HEK293T (cell line): Measurements from ENCODE around the gene LTA4H.
A peak's percentile ranks its signal among the peaks of the same experiment; 100 is the strongest.

ENCODE experiments used
- CTCF ChIA-PET: fragments of 350-600 bp; formaldehyde crosslinking; extraction: SDS; loops from one replicate; lab custom pipeline; 2021; ENCODE audit warnings: antibody characterized with exemption, inconsistent platforms; lab: Yijun Ruan, JAX
- POLR2A ChIA-PET: fragments of 350-600 bp; formaldehyde crosslinking; extraction: SDS; loops from one replicate; lab custom pipeline; 2020; ENCODE audit warnings: antibody characterized with exemption, inconsistent platforms; lab: Yijun Ruan, JAX
- DNase-seq: peaks from one replicate; pipeline ENCODE4 v3.0.0; 2012; ENCODE audit warnings: mixed read lengths; ENCODE audit errors: extremely low spot score
- ARNT ChIP-seq: fragments of 450-650 bp; IDR thresholded peaks from 2 replicates; pipeline ENCODE4 v1.6.1; 2017; ENCODE audit warnings: mild to moderate bottlenecking
- BHLHE40 ChIP-seq: fragments of 450-650 bp; IDR thresholded peaks from 2 replicates; pipeline ENCODE4 v1.6.1; 2016; ENCODE audit warnings: mild to moderate bottlenecking, moderate library complexity, borderline replicate concordance
- CTBP1 ChIP-seq: fragments of 450-650 bp; IDR thresholded peaks from 2 replicates; pipeline ENCODE4 v1.6.1; 2016; ENCODE audit warnings: borderline replicate concordance
- ELF4 ChIP-seq: fragments of 450-650 bp; IDR thresholded peaks from 2 replicates; pipeline ENCODE4 v1.6.1; 2017; ENCODE audit warnings: antibody characterized with exemption
- FOXA1 ChIP-seq: fragments of 450-650 bp; IDR thresholded peaks from 2 replicates; pipeline ENCODE4 v1.6.1; 2016; ENCODE audit warnings: mild to moderate bottlenecking
- FOXK2 ChIP-seq: fragments of 450-650 bp; IDR thresholded peaks from 2 replicates; pipeline ENCODE4 v1.6.1; 2016; ENCODE audit warnings: mild to moderate bottlenecking
- FOXM1 ChIP-seq: fragments of 450-650 bp; IDR thresholded peaks from 2 replicates; pipeline ENCODE4 v1.6.1; 2017; ENCODE audit warnings: mild to moderate bottlenecking, borderline replicate concordance
- HDGF ChIP-seq: fragments of 450-650 bp; IDR thresholded peaks from 2 replicates; pipeline ENCODE4 v1.6.1; 2017; ENCODE audit warnings: antibody characterized with exemption, borderline replicate concordance
- L3MBTL2 ChIP-seq: fragments of 450-650 bp; conservative IDR thresholded peaks from 2 replicates; pipeline ENCODE4 v1.6.1; 2016; ENCODE audit warnings: mild to moderate bottlenecking
- LEF1 ChIP-seq: fragments of 450-650 bp; IDR thresholded peaks from 2 replicates; pipeline ENCODE4 v1.6.1; 2017; ENCODE audit warnings: mild to moderate bottlenecking, borderline replicate concordance
- NFRKB ChIP-seq: fragments of 450-650 bp; IDR thresholded peaks from 2 replicates; pipeline ENCODE4 v1.6.1; 2016; ENCODE audit warnings: mild to moderate bottlenecking, moderate library complexity
- PKNOX1 ChIP-seq: fragments of 450-650 bp; IDR thresholded peaks from 2 replicates; pipeline ENCODE4 v1.6.1; 2016
- SP1 ChIP-seq: fragments of 450-650 bp; IDR thresholded peaks from 2 replicates; pipeline ENCODE4 v1.6.1; 2017
- SUZ12 ChIP-seq: fragments of 450-650 bp; IDR thresholded peaks from 2 replicates; pipeline ENCODE4 v1.6.1; 2016; ENCODE audit warnings: mild to moderate bottlenecking
- TARDBP ChIP-seq: fragments of 450-650 bp; IDR thresholded peaks from 2 replicates; pipeline ENCODE4 v1.6.1; 2016
- ZNF384 ChIP-seq: fragments of 450-650 bp; IDR thresholded peaks from 2 replicates; pipeline ENCODE4 v1.6.1; 2016

The LTA4H gene

GRCh38 chr12:96006727-96007126 lies 28.7 kb downstream of the LTA4H start:
- TF ChIP-seq HDGF = no peak
- TF ChIP-seq ARNT = no peak
- no peak for TF ChIP-seq L3MBTL2
- no peak for DNase-seq
- CTCF ChIA-PET = interaction anchor here (0.9 kb wide), 1 partner anchor 496 kb away, joined by 3 read pairs; no protein-coding TSS in a partner anchor
- POLR2A ChIA-PET = interaction anchor here (0.9 kb wide), 1 partner anchor 29 kb away, joined by 3 read pairs; the partner anchor contains the start of gene LTA4H

- ChIA-PET POLR2A (no interaction called here), CTCF (interaction anchor here (1.5 kb wide), 1 partner anchor 88 kb away, joined by 4 read pairs; no protein-coding TSS in a partner anchor)
- no peak for DNase-seq
- no peak for TF ChIP-seq ZNF384
- no peak for TF ChIP-seq FOXA1
- no peak for TF ChIP-seq NFRKB
- TF ChIP-seq SP1 = no peak
- TF ChIP-seq SUZ12 = no peak
- TF ChIP-seq FOXK2 = no peak
- no peak for TF ChIP-seq FOXM1
- TF ChIP-seq TARDBP = no peak
- TF ChIP-seq CTBP1 = no peak
- TF ChIP-seq ARNT = no peak
- TF ChIP-seq ELF4 = no peak
- TF ChIP-seq L3MBTL2 = no peak
- TF ChIP-seq LEF1 = no peak
Observed at GRCh38 chr12:96000858-96001257, 34.5 kb downstream of the LTA4H start.

- no peak for DNase-seq
- POLR2A ChIA-PET = no interaction called here
- CTCF ChIA-PET = interaction anchor here (1.4 to 2.7 kb wide), 5 partner anchors 13 to 418 kb away, joined by 4 to 18 read pairs (median 5); no protein-coding TSS in a partner anchor
- TF ChIP-seq BHLHE40 (no peak), FOXK2 (no peak), SUZ12 (no peak), LEF1 (no peak), HDGF (no peak), CTBP1 (no peak), TARDBP (no peak)
Observed at GRCh38 chr12:95999484-95999883, 35.9 kb downstream of the LTA4H start.

- CTCF ChIA-PET = interaction anchor here (0.6 to 2.7 kb wide), 13 partner anchors 9 to 518 kb away, joined by 3 to 18 read pairs (median 4); no protein-coding TSS in a partner anchor
- peak; percentile 68 for DNase-seq
- no peak for TF ChIP-seq SUZ12
- no peak for TF ChIP-seq FOXA1
- TF ChIP-seq BHLHE40 = no peak
- no peak for TF ChIP-seq SP1
- TF ChIP-seq TARDBP = no peak
- TF ChIP-seq L3MBTL2 = no peak
- TF ChIP-seq NFRKB = no peak
- TF ChIP-seq ZNF384 = no peak
- no peak for TF ChIP-seq CTBP1
- no peak for TF ChIP-seq HDGF
- TF ChIP-seq FOXK2 = no peak
- no peak for TF ChIP-seq ARNT
- TF ChIP-seq LEF1 = no peak
- POLR2A ChIA-PET = interaction anchor here (1.0 kb wide), 1 partner anchor 56 kb away, joined by 3 read pairs; the partner anchor contains the start of genes AMDHD1 and CCDC38
Observed at GRCh38 chr12:95998611-95999286, 36.6 kb downstream of the LTA4H start.

GRCh38 chr12:95997911-95998510 lies 37.4 kb downstream of the LTA4H start:
- TF ChIP-seq NFRKB (no peak), BHLHE40 (no peak), ARNT (no peak), L3MBTL2 (no peak), TARDBP (no peak), HDGF (no peak), SP1 (no peak), FOXK2 (no peak), CTBP1 (no peak), ZNF384 (no peak), LEF1 (no peak), FOXM1 (no peak), FOXA1 (no peak), SUZ12 (no peak), PKNOX1 (no peak), ELF4 (no peak)
- POLR2A ChIA-PET = interaction anchor here (1.0 kb wide), 1 partner anchor 55 kb away, joined by 3 read pairs; the partner anchor contains the start of genes AMDHD1 and CCDC38
- DNase-seq = no peak
- CTCF ChIA-PET = interaction anchor here (0.7 to 2.7 kb wide), 12 partner anchors 9 to 519 kb away, joined by 3 to 18 read pairs (median 4); no protein-coding TSS in a partner anchor

GRCh38 chr12:95997276-95997675 lies 38.1 kb downstream of the LTA4H start:
- TF ChIP-seq TARDBP = no peak
- no peak for TF ChIP-seq CTBP1
- no peak for TF ChIP-seq PKNOX1
- TF ChIP-seq NFRKB = no peak
- no peak for TF ChIP-seq FOXM1
- no peak for TF ChIP-seq FOXA1
- ChIA-PET POLR2A (no interaction called here), CTCF (interaction anchor here (2.7 kb wide), 1 partner anchor 78 kb away, joined by 18 read pairs; no protein-coding TSS in a partner anchor)
- no peak for DNase-seq
